Measurements from ENCODE around the gene KLHL4.

DNA sequence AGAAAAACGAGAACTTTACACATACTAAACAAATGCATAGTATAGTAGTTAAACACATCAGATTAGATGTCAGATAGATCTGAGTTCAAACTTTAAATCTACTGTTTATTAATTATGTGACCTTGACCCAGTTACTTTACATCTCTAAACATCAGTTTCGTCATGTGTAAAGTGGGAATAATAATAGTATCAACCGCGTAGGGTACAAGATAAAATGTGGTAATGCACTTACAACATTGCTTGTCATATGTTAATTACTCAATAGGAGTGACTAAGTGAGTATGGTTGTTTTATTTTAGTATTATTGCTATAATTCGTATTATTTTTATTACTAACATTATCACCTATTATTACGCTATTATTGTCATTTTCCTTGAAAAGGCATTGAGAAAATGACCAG is 144.2 kb downstream of the KLHL4 start:
- TF ChIP-seq, protein P1, sequence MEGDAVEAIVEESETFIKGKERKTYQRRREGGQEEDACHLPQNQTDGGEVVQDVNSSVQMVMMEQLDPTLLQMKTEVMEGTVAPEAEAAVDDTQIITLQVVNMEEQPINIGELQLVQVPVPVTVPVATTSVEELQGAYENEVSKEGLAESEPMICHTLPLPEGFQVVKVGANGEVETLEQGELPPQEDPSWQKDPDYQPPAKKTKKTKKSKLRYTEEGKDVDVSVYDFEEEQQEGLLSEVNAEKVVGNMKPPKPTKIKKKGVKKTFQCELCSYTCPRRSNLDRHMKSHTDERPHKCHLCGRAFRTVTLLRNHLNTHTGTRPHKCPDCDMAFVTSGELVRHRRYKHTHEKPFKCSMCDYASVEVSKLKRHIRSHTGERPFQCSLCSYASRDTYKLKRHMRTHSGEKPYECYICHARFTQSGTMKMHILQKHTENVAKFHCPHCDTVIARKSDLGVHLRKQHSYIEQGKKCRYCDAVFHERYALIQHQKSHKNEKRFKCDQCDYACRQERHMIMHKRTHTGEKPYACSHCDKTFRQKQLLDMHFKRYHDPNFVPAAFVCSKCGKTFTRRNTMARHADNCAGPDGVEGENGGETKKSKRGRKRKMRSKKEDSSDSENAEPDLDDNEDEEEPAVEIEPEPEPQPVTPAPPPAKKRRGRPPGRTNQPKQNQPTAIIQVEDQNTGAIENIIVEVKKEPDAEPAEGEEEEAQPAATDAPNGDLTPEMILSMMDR (IDR thresholded peaks at IDR 0.05) = no peak
- no peak for TF ChIP-seq POLR2A (IDR thresholded peaks at IDR 0.05)

Data from right lobe of liver (tissue), 4 donors.